Astrocyte (in vitro differentiated cells and primary cell): Measurements from ENCODE around the gene KCNQ1. TPM values are rescaled to one million over a fixed set of nuclear protein-coding genes. Genes with fewer than 3 reads are reported as not detected.
"Not testable (repeated sequence)": the region's sequence is repeated elsewhere in the genome, so short reads cannot be mapped to it uniquely, and the experiment has no call there.

ENCODE experiments used
- DNase-seq: peaks from one replicate; pipeline ENCODE4 v3.0.0-alpha.2; 2010; ENCODE audit warnings: low read depth
- FAIRE-seq: peaks from 2 replicates; lab custom pipeline; 2011; peaks lifted over from hg19 to GRCh38; lab: Jason Lieb, UNC
- H2AFZ ChIP-seq: 2 replicates; pipeline ENCODE4 v1.6.0; 2012; ENCODE audit warnings: low read depth, low read length, inconsistent platforms
- H3K27ac ChIP-seq: 2 replicates; pipeline ENCODE4 v1.5.1; 2011; ENCODE audit warnings: low read depth, low read length, inconsistent platforms
- H3K27me3 ChIP-seq: 2 replicates; pipeline ENCODE4 v1.6.0; 2011; ENCODE audit warnings: low read length, inconsistent platforms; ENCODE audit not compliant: insufficient read depth
- H3K36me3 ChIP-seq: 2 replicates; pipeline ENCODE4 v1.5.1; 2011; ENCODE audit warnings: low read length, inconsistent platforms; ENCODE audit not compliant: insufficient read depth
- H3K4me1 ChIP-seq: 2 replicates; pipeline ENCODE4 v1.5.1; 2011; ENCODE audit warnings: low read length, inconsistent platforms; ENCODE audit not compliant: insufficient read depth
- H3K4me2 ChIP-seq: 2 replicates; pipeline ENCODE4 v1.6.0; 2012; ENCODE audit warnings: low read length, inconsistent platforms
- H3K4me3 ChIP-seq: 2 replicates; pipeline ENCODE4 v1.5.1; 2011; ENCODE audit warnings: low read depth, mild to moderate bottlenecking, low read length, inconsistent platforms; ENCODE audit not compliant: insufficient read depth
- H3K79me2 ChIP-seq: 2 replicates; pipeline ENCODE4 v1.6.0; 2012; ENCODE audit warnings: mild to moderate bottlenecking, low read length, inconsistent platforms; ENCODE audit not compliant: insufficient read depth
- H3K9ac ChIP-seq: 2 replicates; pipeline ENCODE4 v1.6.0; 2012; ENCODE audit warnings: mild to moderate bottlenecking, low read length, inconsistent platforms
- H3K9me3 ChIP-seq: 2 replicates; pipeline ENCODE4 v1.5.1; 2012; ENCODE audit warnings: low read depth, mild to moderate bottlenecking, low read length, inconsistent platforms; ENCODE audit not compliant: insufficient read depth
- H4K20me1 ChIP-seq: 2 replicates; pipeline ENCODE4 v1.6.0; 2012; ENCODE audit warnings: low read length, inconsistent platforms; ENCODE audit not compliant: insufficient read depth
- H3K27ac Mint-ChIP-seq: one replicate; pipeline ENCODE4 v1.8.0; 2021; ENCODE audit warnings: mild to moderate bottlenecking, mixed read lengths; ENCODE audit not compliant: unreplicated experiment
- H3K27me3 Mint-ChIP-seq: one replicate; pipeline ENCODE4 v1.8.0; 2021; ENCODE audit warnings: low read depth, mixed read lengths; ENCODE audit not compliant: unreplicated experiment
- H3K36me3 Mint-ChIP-seq: one replicate; pipeline ENCODE4 v1.8.0; 2021; ENCODE audit warnings: low read depth, mixed read lengths; ENCODE audit not compliant: unreplicated experiment
- H3K4me1 Mint-ChIP-seq: one replicate; pipeline ENCODE4 v1.8.0; 2021; ENCODE audit warnings: low read depth, mixed read lengths; ENCODE audit not compliant: unreplicated experiment
- H3K4me3 Mint-ChIP-seq: one replicate; pipeline ENCODE4 v1.8.0; 2021; ENCODE audit warnings: mild to moderate bottlenecking, moderate library complexity, mixed read lengths; ENCODE audit not compliant: unreplicated experiment
- H3K9me3 Mint-ChIP-seq: one replicate; pipeline ENCODE4 v1.8.0; 2021; ENCODE audit warnings: mild to moderate bottlenecking, mixed read lengths; ENCODE audit not compliant: unreplicated experiment
- CTCF ChIP-seq: IDR thresholded peaks from 2 replicates; pipeline ENCODE4 v1.5.1; 2011; ENCODE audit warnings: low read depth, mild to moderate bottlenecking, inconsistent platforms, low read length, moderate library complexity; ENCODE audit not compliant: insufficient read depth
- EZH2 ChIP-seq: IDR thresholded peaks from 2 replicates; pipeline ENCODE4 v1.6.1; 2012; ENCODE audit warnings: mild to moderate bottlenecking, low read length, inconsistent platforms; ENCODE audit not compliant: insufficient read depth
- total RNA-seq: library from RNA; stranded (reverse); gene quantifications from 2 replicates; pipeline ENCODE4 v1.2.1, GENCODE V29; 2021

KCNQ1 gene
- total RNA-seq, 1 donor from 2014 or later: not detected

GRCh38 chr11:2488004-2488403, 43.2 kb downstream of the KCNQ1 start:
- Histone ChIP-seq H2AFZ (no peak overlapping the region), H3K9ac (no peak overlapping the region), H3K27me3 (no peaks in the 10 kb centered on the region), H3K79me2 (no peaks in the 10 kb centered on the region), H3K4me3 (no peak overlapping the region), H3K9me3 (peaks cover 3% of the 10 kb centered on the region), H3K4me2 (no peak overlapping the region), H3K4me1 (no peaks in the 10 kb centered on the region), H3K27ac (no peak overlapping the region), H3K36me3 (no peaks in the 10 kb centered on the region), H4K20me1 (no peaks in the 10 kb centered on the region)
- FAIRE-seq: no peak
- DNase-seq: no peak
- TF ChIP-seq EZH2 (no peak), CTCF (no peak)
- peaks cover 34% of the 10 kb centered on the region for H3K9me3 Mint-ChIP-seq
- H3K4me1 Mint-ChIP-seq: no peaks in the 10 kb centered on the region
- no peak overlapping the region for H3K27ac Mint-ChIP-seq
- peaks cover 74% of the 10 kb centered on the region for H3K27me3 Mint-ChIP-seq
- peak overlapping the region; percentile 20 for H3K4me3 Mint-ChIP-seq
- no peaks in the 10 kb centered on the region for H3K36me3 Mint-ChIP-seq

GRCh38 chr11:2489083-2489482, 44.3 kb downstream of the KCNQ1 start:
- H3K9me3 Mint-ChIP-seq: peaks cover 41% of the 10 kb centered on the region
- Histone ChIP-seq H2AFZ (no peak overlapping the region), H3K4me3 (no peak overlapping the region), H3K9ac (no peak overlapping the region), H3K27ac (no peak overlapping the region), H3K9me3 (peaks cover 3% of the 10 kb centered on the region), H3K4me2 (no peak overlapping the region), H3K27me3 (no peaks in the 10 kb centered on the region), H3K4me1 (no peaks in the 10 kb centered on the region), H4K20me1 (no peaks in the 10 kb centered on the region), H3K36me3 (no peaks in the 10 kb centered on the region), H3K79me2 (no peaks in the 10 kb centered on the region)
- FAIRE-seq (no peak), DNase-seq (no peak)
- TF ChIP-seq EZH2: no peak
- no peak for TF ChIP-seq CTCF
- no peak overlapping the region for H3K27ac Mint-ChIP-seq
- H3K4me3 Mint-ChIP-seq: no peak overlapping the region
- H3K4me1 Mint-ChIP-seq: no peaks in the 10 kb centered on the region
- H3K27me3 Mint-ChIP-seq: peaks cover 75% of the 10 kb centered on the region
- H3K36me3 Mint-ChIP-seq: no peaks in the 10 kb centered on the region

DNA sequence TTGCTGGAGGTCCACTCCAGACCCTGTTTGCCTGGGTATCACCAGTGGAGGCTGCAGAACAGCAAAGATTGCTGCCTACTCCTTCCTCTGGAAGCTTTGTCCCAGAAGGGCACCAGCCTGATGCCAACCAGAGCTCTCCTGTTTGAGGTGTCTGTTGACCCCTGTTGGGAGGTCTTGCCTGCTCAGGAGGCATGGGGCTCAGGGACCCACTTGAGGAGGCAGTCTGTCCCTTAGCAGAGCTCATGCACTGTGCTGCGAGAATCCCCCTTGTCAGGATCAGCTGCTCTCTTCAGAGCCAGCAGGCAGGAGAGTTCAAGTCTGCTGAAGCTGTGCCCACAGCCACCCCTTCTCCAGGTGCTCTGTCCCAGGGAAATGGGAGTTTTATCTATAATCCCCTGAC, 53.1 kb downstream of the KCNQ1 start:
- Mint-ChIP-seq H3K9me3 (peaks cover 51% of the 10 kb centered on the region), H3K27me3 (peaks cover 84% of the 10 kb centered on the region)
- FAIRE-seq, H2AFZ ChIP-seq, H3K27ac Mint-ChIP-seq, DNase-seq, H3K4me1 Mint-ChIP-seq, H3K9ac ChIP-seq, H3K4me2 ChIP-seq, H3K4me3 Mint-ChIP-seq, H3K27me3 ChIP-seq, H3K4me3 ChIP-seq, H3K4me1 ChIP-seq, H3K79me2 ChIP-seq, H3K36me3 Mint-ChIP-seq, H4K20me1 ChIP-seq, H3K27ac ChIP-seq, H3K36me3 ChIP-seq, H3K9me3 ChIP-seq: not testable (repeated sequence)
